H1 (cell line): ENCODE data around the gene SCAMP3. TPM values are rescaled to one million over a fixed set of nuclear protein-coding genes. Genes with fewer than 3 reads are reported as not detected.

Experiments used
- BCL11A ChIP-seq, 2 experiments: IDR thresholded peaks; one replicate each; pipeline ENCODE4 v1.6.1; 2011; ENCODE audit warnings: low read depth in 2 of 2, low read length in 2 of 2, mild to moderate bottlenecking in 2 of 2
- BRCA1 ChIP-seq: IDR thresholded peaks from 2 replicates; pipeline ENCODE4 v1.6.1; 2012; ENCODE audit warnings: low read depth, low read length, improper control_type of control experiment
- CHD2 ChIP-seq: IDR thresholded peaks from 2 replicates; pipeline ENCODE4 v1.6.1; 2012; ENCODE audit warnings: low read length, improper control_type of control experiment
- CREB1 ChIP-seq: IDR thresholded peaks from 2 replicates; pipeline ENCODE4 v1.6.1; 2012; ENCODE audit warnings: inconsistent platforms
- CTBP2 ChIP-seq: IDR thresholded peaks from 2 replicates; pipeline ENCODE4 v1.7.0; 2011; ENCODE audit warnings: borderline replicate concordance, mild to moderate bottlenecking, moderate library complexity, mixed read lengths, low read length; ENCODE audit not compliant: insufficient read depth, insufficient read length
- CTCF ChIP-seq, 3 experiments: IDR thresholded peaks; 1 replicate in 2 of 3; 2 replicates in 1 of 3; pipeline versions ENCODE4 v1.5.1 to v1.6.1; 2011; ENCODE audit warnings: low read length in 3 of 3, mild to moderate bottlenecking in 3 of 3, inconsistent platforms in 2 of 3, low read depth in 1 of 3, moderate library complexity in 1 of 3; ENCODE audit not compliant: insufficient read depth in 1 of 3; ENCODE audit errors: control extremely low read depth in 1 of 3
- EGR1 ChIP-seq: IDR thresholded peaks from 2 replicates; pipeline ENCODE4 v1.6.1; 2011; ENCODE audit warnings: low read depth, low read length, borderline replicate concordance
- EP300 ChIP-seq, 2 experiments: IDR thresholded peaks; 1 replicate in 1 of 2; 2 replicates in 1 of 2; pipeline ENCODE4 v1.6.1; 2011 to 2012; ENCODE audit warnings: low read depth in 2 of 2, low read length in 2 of 2, mild to moderate bottlenecking in 2 of 2, borderline replicate concordance in 1 of 2, inconsistent platforms in 1 of 2, moderate library complexity in 1 of 2
- HDAC6 ChIP-seq: IDR thresholded peaks from one replicate; pipeline ENCODE4 v1.7.1; 2012; ENCODE audit warnings: low read depth, mild to moderate bottlenecking, inconsistent platforms, low read length, moderate library complexity
- JUN ChIP-seq: IDR thresholded peaks from 2 replicates; pipeline ENCODE4 v1.6.1; 2011; ENCODE audit warnings: low read depth, mild to moderate bottlenecking, improper control_type of control experiment, low read length
- KDM1A ChIP-seq: fragments of 200-600, 300-600 bp; sonication (generic); IDR thresholded peaks from 2 replicates; pipeline ENCODE4 v1.7.1; 2016; ENCODE audit warnings: mild to moderate bottlenecking, low read length, borderline replicate concordance
- RAD21 ChIP-seq, 2 experiments: IDR thresholded peaks in 1 of 2; conservative IDR thresholded peaks in 1 of 2; 2 replicates each; pipeline ENCODE4 v1.6.1; 2011; ENCODE audit warnings: low read depth in 2 of 2, low read length in 2 of 2, improper control_type of control experiment in 1 of 2, inconsistent platforms in 1 of 2, mild to moderate bottlenecking in 1 of 2, moderate library complexity in 1 of 2
- RNF2 ChIP-seq: fragments of 200-900, 300-1000 bp; sonication (generic); IDR thresholded peaks from 2 replicates; pipeline ENCODE4 v1.7.1; 2016; ENCODE audit warnings: borderline replicate concordance, low read depth, mild to moderate bottlenecking, antibody characterized with exemption, low read length; ENCODE audit not compliant: poor library complexity, severe bottlenecking; ENCODE audit errors: missing control alignments
- SP2 ChIP-seq: IDR thresholded peaks from 2 replicates; pipeline ENCODE4 v1.6.1; 2012; ENCODE audit warnings: mild to moderate bottlenecking, low read length, inconsistent platforms
- TAF1 ChIP-seq: IDR thresholded peaks from 2 replicates; pipeline ENCODE4 v1.6.1; 2011; ENCODE audit warnings: mild to moderate bottlenecking, low read depth, low read length
- TAF7 ChIP-seq: optimal IDR thresholded peaks from 2 replicates; pipeline ENCODE3; 2011; ENCODE audit warnings: low read depth, mild to moderate bottlenecking, inconsistent platforms, low read length, moderate library complexity, borderline replicate concordance
- TEAD4 ChIP-seq: IDR thresholded peaks from 2 replicates; pipeline ENCODE4 v1.6.1; 2012; ENCODE audit warnings: low read depth, low read length, inconsistent platforms, mixed read lengths
- polyA plus RNA-seq, 7 experiments: library from polyadenylated mRNA; depleted of rRNA in 3 of 7; stranded (reverse) in 5 of 7; unstranded in 2 of 7; fragments of >200 nt in 5 of 7; fragments of 200-250 nt in 2 of 7; gene quantifications; 1 replicate in 5 of 7; 2 replicates in 1 of 7; 4 replicates in 1 of 7; pipeline versions ENCODE4 v1.2.1 to v1.2.3, GENCODE V29; 2011 to 2013; ENCODE audit warnings: missing spikeins in 2 of 7, mixed read lengths in 2 of 7
- total RNA-seq: library from RNA; stranded (reverse); fragmentation: NEBNext Ultra II Directional; extraction: Animal tissue kit (Norgen Biotek cat#: 25700); gene quantifications from 2 replicates; pipeline ENCODE4 v1.2.1, GENCODE V29; 2021
- TF ChIP-seq, protein P1 (sequence below): IDR thresholded peaks from 2 replicates; pipeline ENCODE4 v1.6.1; 2012; ENCODE audit warnings: inconsistent platforms
- TF ChIP-seq, protein P2 (sequence below): IDR thresholded peaks from 2 replicates; pipeline ENCODE4 v1.6.1; 2011; ENCODE audit warnings: low read depth, mild to moderate bottlenecking, low read length; ENCODE audit not compliant: insufficient read depth

The SCAMP3 gene
- total and polyA plus RNA-seq, 2 of the 8 experiments (the other 6 are each of a cell fraction or from before 2014, with no cell fraction given), result 48.9 to 143 TPM

GRCh38 chr1:155250633-155251449 is 11.3 kb downstream of the SCAMP3 start (continued):
- TF ChIP-seq KDM1A, result no peak
- TF ChIP-seq, protein P1, sequence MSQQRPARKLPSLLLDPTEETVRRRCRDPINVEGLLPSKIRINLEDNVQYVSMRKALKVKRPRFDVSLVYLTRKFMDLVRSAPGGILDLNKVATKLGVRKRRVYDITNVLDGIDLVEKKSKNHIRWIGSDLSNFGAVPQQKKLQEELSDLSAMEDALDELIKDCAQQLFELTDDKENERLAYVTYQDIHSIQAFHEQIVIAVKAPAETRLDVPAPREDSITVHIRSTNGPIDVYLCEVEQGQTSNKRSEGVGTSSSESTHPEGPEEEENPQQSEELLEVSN, result no peak; the same call in 1 of the 2 replicates
- no peak for TF ChIP-seq SP2
- peak; percentile 66 for TF ChIP-seq CREB1
- TF ChIP-seq HDAC6, result no peak
- no peak for TF ChIP-seq RNF2
- no peak for TF ChIP-seq TEAD4
- peak; percentile 100 for TF ChIP-seq CTCF (IDR thresholded peaks at IDR 0.05; ENCODE audit: control extremely low read depth in 1 of 3, insufficient read depth in 1 of 3, low read depth in 1 of 3, low read length in 3 of 3)
- no peak for TF ChIP-seq CHD2
- TF ChIP-seq RAD21 (IDR thresholded peaks at IDR 0.05 in 1 of 2, conservative IDR thresholded peaks at IDR 0.05 in 1 of 2; ENCODE audit: low read depth in 2 of 2, low read length in 2 of 2), result peak; percentile 88 to 90
- TF ChIP-seq TAF1, result 0 out of 2 replicates have a peak, but pooled peaks have one; percentile 12
- no peak for TF ChIP-seq BCL11A (IDR thresholded peaks at IDR 0.05; ENCODE audit: low read depth in 2 of 2, low read length in 2 of 2)
- TF ChIP-seq EGR1, result no peak
- no peak for TF ChIP-seq CTBP2
- TF ChIP-seq, protein P2, sequence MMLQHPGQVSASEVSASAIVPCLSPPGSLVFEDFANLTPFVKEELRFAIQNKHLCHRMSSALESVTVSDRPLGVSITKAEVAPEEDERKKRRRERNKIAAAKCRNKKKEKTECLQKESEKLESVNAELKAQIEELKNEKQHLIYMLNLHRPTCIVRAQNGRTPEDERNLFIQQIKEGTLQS, result 0 out of 2 replicates have a peak, but pooled peaks have one; percentile 4
- TF ChIP-seq BRCA1, result no peak
- TF ChIP-seq JUN, result no peak
- no peak for TF ChIP-seq EP300 (IDR thresholded peaks at IDR 0.05; ENCODE audit: borderline replicate concordance in 1 of 2, low read depth in 2 of 2, low read length in 2 of 2)
- no peak for TF ChIP-seq TAF7
